HL-60 (cell line): ENCODE measurements around the gene CKAP2.

Experiments used
- DNase-seq, 2 experiments: peaks; one replicate each; pipeline ENCODE4 v3.0.0-alpha.2; 2010 to 2020; ENCODE audit warnings: low read depth in 1 of 2, low spot score in 1 of 2
- H3K27ac ChIP-seq: fragments of 250-450 bp; sonication (Bioruptor Pico); replicated peaks from 2 replicates; pipeline ENCODE4 v1.5.1; 2020; ENCODE audit warnings: mild to moderate bottlenecking, moderate library complexity
- H3K27me3 ChIP-seq: fragments of 250-450 bp; sonication (Bioruptor Pico); 2 replicates; pipeline ENCODE4 v1.5.1; 2021; ENCODE audit warnings: mild to moderate bottlenecking, moderate library complexity; ENCODE audit not compliant: insufficient read depth, poor library complexity, severe bottlenecking
- H3K4me3 ChIP-seq: replicated peaks from 2 replicates; pipeline ENCODE4 v1.5.1; 2011; ENCODE audit warnings: mild to moderate bottlenecking, control low read depth, low read length; ENCODE audit not compliant: insufficient read depth
- CTCF ChIP-seq: IDR thresholded peaks from one replicate; pipeline ENCODE4 v1.5.1; 2011; ENCODE audit warnings: low read length, control low read depth, inconsistent platforms; ENCODE audit not compliant: insufficient read depth
- GABPA ChIP-seq: IDR thresholded peaks from 2 replicates; pipeline ENCODE4 v1.6.1; 2012; ENCODE audit warnings: low read depth
- POLR2AphosphoS5 ChIP-seq: IDR thresholded peaks from 2 replicates; pipeline ENCODE4 v1.6.1; 2012; ENCODE audit warnings: low read depth
- REST ChIP-seq: IDR thresholded peaks from 2 replicates; pipeline ENCODE4 v1.6.1; 2012; ENCODE audit warnings: low read depth; ENCODE audit not compliant: insufficient replicate concordance
- SPI1 ChIP-seq: IDR thresholded peaks from 2 replicates; pipeline ENCODE4 v1.6.1; 2012; ENCODE audit warnings: low read depth, mild to moderate bottlenecking, borderline replicate concordance

Gene CKAP2

GRCh38 chr13:52428295-52428694, 27.0 kb upstream of the CKAP2 start:
- H3K4me3 ChIP-seq = no peak overlapping the region
- no peak overlapping the region for H3K27ac ChIP-seq
- H3K27me3 ChIP-seq = no peaks in the 10 kb centered on the region
- TF ChIP-seq SPI1 = no peak
- TF ChIP-seq REST = no peak
- TF ChIP-seq GABPA = no peak
- no peak for TF ChIP-seq POLR2AphosphoS5
- no peak for TF ChIP-seq CTCF
- DNase-seq = no peak

GRCh38 chr13:52432456-52432855, 22.8 kb upstream of the CKAP2 start:
- no peak for DNase-seq
- Histone ChIP-seq H3K4me3 (no peak overlapping the region), H3K27ac (no peak overlapping the region), H3K27me3 (no peaks in the 10 kb centered on the region)
- TF ChIP-seq CTCF = no peak
- TF ChIP-seq GABPA = no peak
- no peak for TF ChIP-seq POLR2AphosphoS5
- TF ChIP-seq REST = no peak
- TF ChIP-seq SPI1 = no peak

- no peaks in the 10 kb centered on the region for H3K27me3 ChIP-seq
- no peak overlapping the region for H3K4me3 ChIP-seq
- TF ChIP-seq CTCF (no peak), GABPA (no peak), POLR2AphosphoS5 (no peak), SPI1 (no peak), REST (no peak)
- H3K27ac ChIP-seq = no peak overlapping the region
- DNase-seq = peak in 1 of 2 experiments; percentile 34
These were observed 9.0 kb upstream of the CKAP2 start for GRCh38 chr13:52446265-52446664.
